ENCODE results near the gene CCT8L2.
"Not testable (repeated sequence)": the region's sequence is repeated elsewhere in the genome, so short reads cannot be mapped to it uniquely, and the experiment has no call there.

The CCT8L2 gene

DNA sequence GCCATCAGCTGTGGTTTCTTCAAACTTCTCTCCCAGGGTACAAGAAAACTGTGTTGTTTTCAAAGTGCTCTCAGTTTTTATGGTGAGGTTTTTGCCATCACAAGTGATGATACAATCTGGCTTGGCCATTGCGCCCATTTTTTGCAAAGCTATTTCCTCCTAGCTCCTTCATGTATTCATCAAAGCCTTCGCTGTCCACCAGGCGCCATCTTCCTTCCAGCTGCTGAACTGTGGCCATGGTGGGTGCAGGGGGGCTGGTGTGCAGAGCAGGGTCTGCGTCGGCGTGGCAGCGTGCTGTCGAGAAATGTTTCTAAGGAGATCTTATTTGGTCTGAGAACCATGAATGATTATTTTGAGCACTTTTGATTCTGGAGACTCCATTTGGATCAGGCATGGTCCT lies 2.6 kb upstream of the CCT8L2 start:
- not testable (repeated sequence) for DNase-seq (ENCODE audit: low spot score); FAIRE-seq

DNA sequence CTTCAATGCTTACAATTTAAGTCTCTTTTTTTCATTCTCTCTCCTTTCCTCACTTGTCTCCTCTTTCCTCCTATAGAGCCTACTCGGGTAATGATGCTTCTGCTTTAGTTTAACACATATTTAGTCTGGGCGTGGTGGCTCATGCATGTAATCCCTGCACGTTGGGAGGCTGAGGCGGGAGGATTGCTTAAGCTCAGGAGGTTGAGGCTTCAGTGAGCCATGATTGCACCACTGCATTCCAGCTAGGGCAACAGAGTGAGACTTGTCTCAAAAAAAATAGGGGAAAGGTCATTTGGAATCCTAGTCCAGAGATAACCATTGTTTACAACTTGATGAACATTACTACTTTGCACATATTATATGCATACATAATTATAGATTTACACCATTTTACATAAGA lies 1.4 kb upstream of the CCT8L2 start:
- no peak for DNase-seq (ENCODE audit: low spot score)
- no peak for FAIRE-seq

DNA sequence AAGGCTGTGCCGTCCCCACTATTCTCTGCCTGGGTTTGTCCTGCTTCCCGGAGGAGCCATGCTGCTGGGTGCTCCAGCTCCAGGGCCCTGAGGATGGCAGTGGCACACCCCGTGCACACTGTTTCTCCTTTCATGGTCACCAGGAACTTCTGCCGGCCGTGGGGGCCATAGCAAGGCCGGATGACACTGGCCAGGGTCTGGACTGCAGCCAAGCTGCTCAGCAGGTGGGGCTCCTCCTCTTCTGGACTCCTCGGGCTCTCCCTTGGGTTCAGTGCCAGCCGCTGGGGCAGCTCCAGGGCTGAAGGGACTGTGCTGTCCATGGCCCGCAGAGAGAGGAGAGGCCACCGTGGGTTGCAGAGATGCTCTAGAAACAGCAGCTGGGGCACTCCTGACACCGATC lies 379 bp downstream of the CCT8L2 start:
- not testable (repeated sequence) for FAIRE-seq; DNase-seq (ENCODE audit: low spot score)

DNA sequence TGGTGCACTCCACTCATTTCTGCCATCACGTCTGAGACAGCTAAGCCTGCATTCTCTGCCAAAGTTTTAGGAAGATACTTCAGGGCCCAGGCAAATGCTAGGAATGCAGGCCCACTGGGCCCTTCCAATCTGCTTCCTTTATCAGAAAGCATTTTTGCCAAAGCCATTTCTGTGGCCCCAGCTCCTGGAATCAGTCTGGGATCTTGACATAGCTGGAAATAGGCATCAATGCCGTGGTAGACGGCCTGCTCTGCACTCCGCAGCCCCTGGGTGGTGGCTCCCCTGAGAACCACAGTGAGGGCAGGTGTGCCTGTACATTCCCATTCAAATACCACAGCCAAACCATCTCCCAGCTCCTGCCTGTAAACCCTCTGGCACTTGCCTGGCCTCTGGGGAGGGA lies 1.5 kb downstream of the CCT8L2 start:
- not testable (repeated sequence) for FAIRE-seq; DNase-seq (ENCODE audit: low spot score)

DNA sequence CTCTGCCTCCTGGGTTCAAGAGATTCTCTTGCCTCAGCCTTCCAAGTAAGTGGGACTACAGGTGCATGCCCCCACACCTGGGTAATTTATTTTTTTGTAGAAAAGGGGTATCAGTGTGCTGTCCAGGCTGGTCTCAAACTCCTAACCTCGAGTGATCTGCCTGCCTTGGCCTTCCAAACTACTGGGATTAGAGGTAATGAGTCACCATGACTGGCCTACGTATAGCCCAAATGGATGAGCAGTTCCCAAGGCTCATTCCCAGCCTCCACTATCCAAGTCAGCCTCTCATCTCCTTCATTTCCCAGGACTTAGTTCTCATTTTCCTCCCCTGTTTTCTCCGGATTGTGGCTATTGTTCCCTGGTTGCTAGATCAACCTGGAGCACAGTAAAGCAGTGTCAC lies 5.6 kb downstream of the CCT8L2 start:
- FAIRE-seq, result no peak

DNA sequence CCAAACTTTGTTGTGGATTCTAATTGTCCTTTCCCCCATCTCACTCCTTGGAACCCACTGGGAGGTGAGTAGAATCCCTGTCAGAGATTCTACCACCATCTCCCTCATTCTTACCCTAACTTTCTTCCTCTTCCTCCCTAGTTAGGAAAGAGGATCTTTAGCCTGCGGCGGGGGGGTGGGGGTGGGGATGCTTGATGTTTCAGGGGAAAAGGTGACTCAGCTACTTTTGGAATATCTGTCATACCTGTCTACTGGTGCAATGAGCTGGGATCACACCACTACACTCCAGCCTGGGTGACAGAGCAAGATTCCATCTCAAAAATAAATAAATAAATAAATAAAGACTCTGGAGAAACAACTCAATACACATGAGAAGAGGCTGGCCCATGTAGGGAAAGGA lies 6.4 kb downstream of the CCT8L2 start:
- DNase-seq (ENCODE audit: low spot score), result no peak
- no peak for FAIRE-seq

More for the DNA sequence above, 5.6 kb downstream of the CCT8L2 start:
- DNase-seq (ENCODE audit: low spot score), result no peak

DNA sequence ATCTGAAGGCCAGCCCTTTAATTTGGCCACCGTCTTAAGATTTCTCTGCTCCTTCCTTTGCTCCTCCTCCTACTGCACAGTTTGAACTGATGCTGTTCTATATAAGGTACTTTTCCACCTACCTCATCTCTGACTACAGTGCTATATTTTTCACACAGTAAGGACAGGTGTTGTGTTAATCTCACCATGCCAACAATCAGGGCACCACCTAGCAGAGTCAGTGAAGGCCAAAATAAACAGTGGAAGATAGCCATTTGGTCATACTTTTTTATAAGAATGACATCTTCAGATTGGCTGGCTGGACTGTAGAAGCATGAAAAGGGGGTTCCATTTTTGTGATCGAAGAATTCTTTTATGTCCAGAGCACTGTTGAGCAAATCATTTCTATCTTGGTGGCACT lies 11.7 kb downstream of the CCT8L2 start:
- FAIRE-seq, result not testable (repeated sequence)

DNA sequence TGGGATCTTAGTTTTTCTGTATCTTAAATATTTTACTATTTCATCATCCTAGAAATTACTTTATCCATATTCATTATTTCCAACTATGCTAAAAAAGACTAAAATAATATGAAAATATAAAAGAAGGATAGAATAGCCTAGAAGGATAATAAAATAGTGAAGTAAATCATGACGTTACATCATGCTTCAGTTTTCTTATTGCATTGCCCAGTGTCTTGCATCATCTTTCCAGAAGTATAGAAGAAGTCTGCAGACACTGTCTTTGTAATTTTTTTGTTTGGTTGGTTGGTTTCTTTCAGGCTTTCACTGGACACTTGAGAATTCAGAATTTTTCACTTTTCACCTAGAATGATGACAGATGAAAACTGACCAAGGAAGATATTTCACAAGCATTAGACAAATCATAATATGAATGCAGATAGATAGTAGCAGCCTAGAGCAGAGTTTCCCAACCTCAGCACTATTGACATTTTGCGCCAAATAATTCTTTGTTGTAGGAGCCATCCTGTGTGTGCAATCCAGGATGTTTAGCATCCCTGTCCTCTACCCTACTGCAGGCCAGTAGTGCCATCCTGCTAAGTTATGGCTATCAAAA lies 23.3 kb downstream of the CCT8L2 start:
- DNase-seq (ENCODE audit: low spot score); FAIRE-seq: not testable (repeated sequence)

More for the DNA sequence above, 11.7 kb downstream of the CCT8L2 start:
- DNase-seq (ENCODE audit: low spot score), result not testable (repeated sequence)

DNA sequence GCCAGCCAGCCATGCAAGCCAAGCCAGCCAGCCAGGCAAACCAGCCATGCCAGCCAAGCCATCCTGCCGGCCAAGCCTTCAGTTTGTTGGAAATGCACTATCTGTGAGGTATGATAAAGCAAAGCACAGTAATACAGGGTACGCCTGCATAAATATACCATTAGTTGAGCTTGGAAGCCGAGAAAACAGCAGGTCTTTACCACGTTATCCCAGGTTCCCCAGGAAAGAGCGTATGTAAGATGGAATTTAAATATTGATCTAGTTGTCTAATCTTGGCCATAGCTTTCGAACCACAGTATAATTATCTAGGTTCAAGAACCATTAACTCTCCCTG lies 24.2 kb downstream of the CCT8L2 start:
- FAIRE-seq (no peak), DNase-seq (ENCODE audit: low spot score) (no peak)

DNA sequence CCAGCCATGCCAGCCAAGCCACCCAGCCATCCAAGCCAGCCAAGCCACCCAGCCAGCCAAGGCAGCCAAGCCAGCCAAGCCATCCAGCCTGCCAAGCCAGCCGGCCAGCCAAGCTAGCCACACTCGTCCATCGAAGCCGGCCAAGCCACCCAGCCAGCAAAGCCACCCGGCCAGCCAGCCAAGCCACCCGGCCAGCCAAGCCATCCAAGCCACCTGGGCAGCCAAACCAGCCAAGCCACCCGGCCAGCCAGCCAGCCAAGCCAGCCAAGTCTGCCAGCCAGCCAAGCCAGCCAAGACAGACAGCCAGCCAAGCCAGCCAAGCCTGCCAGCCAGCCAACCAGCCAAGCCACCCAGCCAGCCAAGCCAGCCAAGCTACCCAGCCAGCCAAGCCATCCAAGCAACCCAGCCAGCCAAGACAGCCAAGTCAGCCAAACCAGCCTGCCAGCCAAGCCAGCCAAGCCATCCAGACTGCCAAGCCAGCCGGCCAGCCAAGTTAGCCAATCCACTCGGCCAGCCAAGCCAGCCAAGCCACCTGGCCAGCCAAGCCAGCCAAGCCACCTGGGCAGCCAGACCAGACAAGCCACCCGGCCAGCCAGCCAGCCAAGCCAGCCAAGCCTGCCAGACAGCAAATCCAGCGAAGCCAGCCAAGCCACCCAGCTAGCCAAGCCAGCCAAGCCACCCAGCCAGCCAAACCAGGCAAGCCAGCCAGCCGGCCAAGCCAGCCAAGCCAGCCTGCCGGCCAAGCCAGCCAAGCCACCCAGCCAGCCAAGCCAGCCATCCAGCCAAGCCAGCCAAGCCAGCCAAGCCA lies 24.8 kb downstream of the CCT8L2 start:
- DNase-seq (ENCODE audit: low spot score), result not testable (repeated sequence)
- peak; percentile 99 for FAIRE-seq

DNA sequence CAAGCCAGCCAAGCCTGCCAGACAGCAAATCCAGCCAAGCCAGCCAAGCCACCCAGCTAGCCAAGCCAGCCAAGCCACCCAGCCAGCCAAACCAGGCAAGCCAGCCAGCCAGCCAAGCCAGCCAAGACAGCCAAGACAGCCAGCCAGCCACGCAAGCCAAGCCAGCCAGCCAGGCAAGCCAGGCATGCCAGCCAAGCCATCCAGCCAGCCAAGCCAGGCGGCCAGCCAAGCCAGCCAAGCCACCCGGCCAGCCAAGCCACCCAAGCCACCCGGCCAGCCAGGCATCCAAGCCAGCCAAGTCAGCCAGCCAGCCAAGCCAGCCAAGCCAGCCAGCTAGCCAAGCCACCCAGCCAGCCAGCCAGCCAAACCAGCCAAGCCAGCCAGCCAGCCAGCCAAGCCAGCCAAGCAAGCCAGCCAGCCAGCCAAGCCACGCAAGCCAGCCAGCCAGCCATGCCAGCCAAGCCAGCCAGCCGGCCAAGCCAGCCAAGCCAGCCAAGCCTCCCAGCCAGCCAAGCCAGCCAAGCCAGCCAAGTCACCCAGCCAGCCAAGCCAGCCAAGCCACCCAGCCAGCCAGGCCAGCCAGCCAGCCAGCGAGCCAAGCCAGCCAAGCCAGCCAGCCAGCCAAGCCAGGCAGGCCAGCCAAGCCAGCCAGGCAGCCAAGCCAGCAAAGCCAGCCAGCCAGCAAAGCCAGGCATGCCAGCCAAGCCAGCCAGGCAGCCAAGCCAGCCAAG lies 26.0 kb downstream of the CCT8L2 start:
- peak; percentile 99 for FAIRE-seq
- not testable (repeated sequence) for DNase-seq (ENCODE audit: low spot score)

DNA sequence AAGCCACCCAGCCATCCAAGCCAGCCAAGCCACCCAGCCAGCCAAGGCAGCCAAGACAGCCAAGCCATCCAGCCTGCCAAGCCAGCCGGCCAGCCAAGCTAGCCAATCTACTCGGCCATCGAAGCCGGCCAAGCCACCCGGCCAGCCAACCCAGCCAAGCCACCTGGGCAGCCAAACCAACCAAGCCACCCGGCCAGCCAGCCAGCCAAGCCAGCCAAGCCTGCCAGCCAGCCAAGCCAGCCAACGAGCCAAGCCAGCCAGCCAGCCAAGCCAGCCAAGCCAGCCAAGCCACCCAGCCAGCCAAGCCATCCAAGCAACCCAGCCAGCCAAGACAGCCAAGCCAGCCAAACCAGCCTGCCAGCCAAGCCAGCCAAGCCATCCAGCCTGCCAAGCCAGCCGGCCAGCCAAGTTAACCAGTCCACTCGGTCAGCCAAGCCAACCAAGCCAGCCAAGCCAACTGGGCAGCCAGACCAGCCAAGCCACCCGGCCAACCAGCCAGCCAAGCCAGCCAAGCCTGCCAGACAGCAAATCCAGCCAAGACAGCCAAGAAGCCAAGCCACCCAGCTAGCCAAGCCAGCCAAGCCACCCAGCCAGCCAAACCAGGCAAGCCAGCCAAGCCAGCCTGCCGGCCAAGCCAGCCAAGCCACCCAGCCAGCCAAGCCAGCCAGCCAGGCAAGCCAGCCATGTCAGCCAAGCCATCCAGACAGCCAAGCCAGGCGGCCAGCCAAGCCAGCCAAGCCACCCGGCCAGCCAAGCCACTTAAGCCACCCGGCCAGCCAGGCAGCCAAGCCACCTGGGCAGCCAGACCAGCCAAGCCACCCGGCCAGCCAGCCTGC lies 26.8 kb downstream of the CCT8L2 start:
- DNase-seq (ENCODE audit: low spot score), result not testable (repeated sequence)
- peak; percentile 99 for FAIRE-seq

DNA sequence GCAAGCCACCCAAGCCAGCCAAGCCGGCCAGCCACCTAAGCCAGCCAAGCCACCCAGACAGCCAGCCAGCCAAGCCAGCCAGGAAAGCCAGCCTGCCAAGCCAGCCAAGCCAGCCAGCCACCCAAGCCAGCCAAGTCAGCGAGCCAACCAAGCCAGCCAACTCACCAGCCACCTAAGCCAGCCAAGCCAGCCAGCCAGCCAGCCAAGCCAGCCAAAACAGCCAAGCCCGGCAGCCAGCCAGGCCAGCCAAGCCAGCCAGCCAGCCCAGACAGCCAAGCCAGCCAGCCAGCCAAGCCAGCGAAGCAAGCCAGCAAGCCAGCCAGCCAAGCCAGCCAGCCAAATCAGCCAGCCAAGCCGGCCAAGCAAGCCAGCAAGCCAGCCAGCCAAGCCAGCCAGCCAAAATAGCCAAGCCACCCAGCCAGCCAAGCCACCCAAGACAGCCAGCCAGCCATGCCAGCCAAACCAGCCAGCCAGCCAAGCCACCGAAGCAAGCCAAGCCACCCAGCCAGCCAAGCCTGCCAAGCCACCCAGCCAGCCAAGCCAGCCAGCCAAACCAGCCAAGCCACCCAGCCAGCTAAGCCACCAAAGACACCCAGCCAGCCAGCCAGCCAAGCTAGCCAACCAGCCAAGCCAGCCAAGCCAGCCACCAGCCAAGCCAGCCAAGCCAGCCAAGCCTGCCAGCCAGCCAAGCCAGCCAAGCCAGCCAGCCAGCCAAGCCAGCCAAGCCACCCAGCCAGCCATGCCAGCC lies 27.6 kb downstream of the CCT8L2 start:
- FAIRE-seq; DNase-seq (ENCODE audit: low spot score): not testable (repeated sequence)

DNA sequence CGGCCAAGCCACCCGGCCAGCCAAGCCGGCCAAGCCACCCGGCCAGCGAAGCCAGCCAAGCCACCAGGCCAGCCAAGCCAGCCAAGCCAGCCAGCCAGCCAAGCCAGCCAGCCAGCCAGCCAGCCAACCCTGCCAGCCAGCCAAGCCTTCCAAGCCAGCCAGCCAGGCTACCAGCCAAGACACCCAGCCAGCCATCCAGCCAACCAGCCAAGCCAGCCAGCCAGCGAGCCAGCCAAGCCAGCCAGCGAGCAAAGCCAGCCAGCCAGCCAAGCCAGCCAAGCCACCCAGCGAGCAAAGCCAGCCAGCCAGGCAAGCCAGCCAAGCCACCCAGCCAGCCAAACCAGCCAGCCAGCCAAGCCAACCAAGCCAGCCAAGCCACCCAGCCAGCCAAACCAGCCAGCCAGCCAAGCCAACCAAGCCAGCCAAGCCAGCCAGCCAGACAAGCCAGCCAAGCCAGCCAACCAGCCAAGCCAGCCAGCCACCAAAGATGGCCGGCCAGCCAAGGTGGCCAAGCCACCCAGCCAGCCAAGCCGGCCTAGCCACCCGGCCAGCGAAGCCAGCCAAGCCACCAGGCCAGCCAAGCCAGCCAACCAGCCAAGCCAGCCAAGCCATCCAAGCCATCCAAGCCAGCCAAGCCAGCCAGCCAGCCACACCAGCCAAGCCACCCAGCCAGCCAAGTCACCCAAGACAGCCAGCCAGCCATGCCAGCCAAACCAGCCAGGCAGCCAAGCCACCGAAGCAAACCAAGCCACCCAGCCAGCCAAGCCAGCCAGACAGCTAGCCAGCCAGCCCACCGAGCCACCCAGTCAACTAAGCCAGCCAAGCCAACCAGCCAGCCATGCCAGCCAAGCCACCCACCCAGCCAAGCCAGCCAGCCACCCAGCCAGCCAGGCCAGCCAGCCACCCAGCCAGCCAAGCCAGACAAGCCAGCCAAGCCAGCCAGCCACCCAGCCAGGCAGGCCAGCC lies 28.8 kb downstream of the CCT8L2 start:
- DNase-seq (ENCODE audit: low spot score) (no peak), FAIRE-seq (peak; percentile 81)

DNA sequence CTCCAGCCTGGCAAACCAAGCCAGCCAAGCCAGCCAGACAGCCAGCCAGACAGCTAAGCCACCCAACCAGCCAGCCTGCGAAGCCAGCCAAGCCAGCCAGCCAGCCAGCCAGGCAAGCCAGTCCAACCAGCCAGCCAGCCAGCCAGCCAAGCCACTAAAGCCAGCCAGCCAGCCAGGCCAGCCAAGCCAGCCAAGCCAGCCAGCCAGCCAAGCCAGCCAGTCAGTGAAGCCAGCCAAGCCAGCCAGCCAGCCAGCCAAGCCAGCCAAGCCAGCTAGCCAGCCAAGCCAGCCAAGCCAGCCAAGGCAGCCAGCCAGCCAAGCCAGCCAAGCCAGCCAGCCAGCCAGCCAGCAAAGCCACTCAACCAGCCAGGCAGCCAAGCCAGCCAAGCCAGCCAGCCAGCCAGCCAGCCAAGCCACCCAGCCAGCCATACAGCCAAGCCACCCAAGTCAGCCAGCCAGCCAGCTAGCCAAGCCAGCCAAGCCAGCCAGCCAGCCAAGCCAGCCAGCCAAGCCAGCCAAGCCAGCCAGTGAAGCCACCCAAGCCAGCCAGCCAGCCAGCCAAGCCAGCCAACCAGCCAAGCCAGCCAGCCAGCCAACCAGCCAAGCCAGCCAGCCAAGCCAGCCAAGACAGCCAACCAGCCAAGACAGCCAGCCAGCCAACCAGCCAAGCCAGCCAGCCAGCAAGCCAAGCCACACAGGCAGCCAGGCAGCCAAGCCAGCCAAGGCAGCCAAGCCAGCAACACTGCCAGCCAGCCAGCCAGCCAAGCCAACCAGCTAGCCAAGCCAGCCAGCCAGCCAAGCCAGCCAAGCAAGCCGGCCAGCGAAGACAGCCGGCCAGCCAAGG lies 29.7 kb downstream of the CCT8L2 start:
- peak; percentile 94 for FAIRE-seq
- no peak for DNase-seq (ENCODE audit: low spot score)

DNA sequence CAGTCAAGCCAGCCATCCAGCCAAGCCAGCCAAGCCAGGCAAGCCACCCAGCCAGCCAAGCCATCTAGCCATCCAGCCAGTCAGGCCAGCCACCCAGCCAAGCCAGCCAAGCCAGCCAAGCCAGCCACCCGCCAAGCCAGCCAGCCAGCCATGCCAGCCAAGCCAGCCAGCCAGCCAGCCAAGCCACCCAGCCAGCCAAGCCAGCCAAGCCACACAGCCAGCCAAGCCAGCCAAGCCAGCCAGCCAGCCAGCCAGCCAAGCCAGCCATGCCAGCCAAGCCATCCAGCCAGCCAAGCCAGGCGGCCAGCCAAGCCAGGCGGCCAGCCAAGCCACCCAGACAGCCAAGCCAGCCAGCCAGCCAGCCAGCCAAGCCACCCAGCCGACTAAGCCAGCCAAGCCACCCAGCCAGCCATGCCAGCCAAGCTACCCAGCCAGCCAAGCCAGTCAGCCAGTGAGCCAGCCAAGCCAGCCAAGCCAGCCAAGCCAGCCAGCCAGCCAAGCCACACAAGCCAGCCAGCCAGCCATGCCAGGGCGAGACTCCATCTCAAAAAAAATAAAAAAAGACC lies 31.4 kb downstream of the CCT8L2 start:
- not testable (repeated sequence) for FAIRE-seq; DNase-seq (ENCODE audit: low spot score)

DNA sequence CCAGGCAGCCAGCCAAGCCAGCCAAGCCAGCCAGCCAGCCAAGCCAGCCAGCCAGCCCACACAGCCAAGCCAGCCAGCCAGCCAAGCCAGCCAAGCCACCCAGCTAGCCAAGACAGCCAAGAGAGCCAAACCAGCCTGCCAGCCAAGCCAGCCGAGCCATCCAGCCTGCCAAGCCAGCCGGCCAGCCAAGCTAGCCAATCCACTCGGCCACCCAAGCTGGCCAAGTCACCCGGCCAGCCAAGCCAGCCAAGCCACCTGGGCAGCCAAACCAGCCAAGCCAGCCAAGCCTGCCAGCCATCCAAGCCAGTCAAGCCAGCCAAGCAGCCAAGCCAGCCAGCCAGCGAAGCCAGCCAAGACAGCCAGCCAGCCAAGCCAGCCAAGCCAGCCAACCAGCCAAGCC lies 32.0 kb downstream of the CCT8L2 start:
- DNase-seq (ENCODE audit: low spot score), result not testable (repeated sequence)
- FAIRE-seq, result peak; percentile 93

DNA sequence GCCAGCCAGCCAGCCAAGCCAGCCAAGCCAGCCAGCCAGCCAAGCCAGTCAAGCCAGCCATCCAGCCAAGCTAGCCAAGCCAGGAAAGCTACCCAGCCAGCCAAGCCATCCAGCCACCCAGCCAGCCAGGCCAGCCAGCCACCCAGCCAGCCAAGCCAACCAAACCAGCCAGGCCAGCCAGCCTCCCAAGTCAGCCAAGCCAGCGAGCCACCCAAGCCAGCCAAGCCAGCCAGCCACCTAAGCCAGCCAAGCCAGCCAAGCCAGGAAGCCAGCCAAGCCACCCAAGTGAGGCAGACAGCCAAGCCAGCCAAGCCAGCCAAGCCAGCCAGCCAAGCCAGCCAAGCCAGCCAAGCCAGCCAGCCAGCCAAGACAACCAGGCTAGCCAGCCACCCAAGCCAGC lies 32.6 kb downstream of the CCT8L2 start:
- not testable (repeated sequence) for FAIRE-seq; DNase-seq (ENCODE audit: low spot score)
